Vagina (tissue), 2 donors: Measurements from ENCODE around the gene RCAN2. TPM values are rescaled to one million over a fixed set of nuclear protein-coding genes. Genes with fewer than 3 reads are reported as not detected.
"Not testable (repeated sequence)": the region's sequence is repeated elsewhere in the genome, so short reads cannot be mapped to it uniquely, and the experiment has no call there.

Source experiments
- DNase-seq, 2 donors: peaks; one replicate each; pipeline ENCODE4 v3.0.0-alpha.2; 2017; ENCODE audit errors: extremely low spot score in 2 of 2
- H3K27ac ChIP-seq: fragments of 200-600 bp; sonication (generic); one replicate; pipeline ENCODE4 v1.5.1; 2019
- H3K27me3 ChIP-seq: fragments of 200-600 bp; sonication (generic); one replicate; pipeline ENCODE4 v1.5.1; 2019
- H3K36me3 ChIP-seq, 2 donors: fragments of 200-600 bp; sonication (generic); one replicate each; pipeline ENCODE4 v1.5.1; 2017 to 2019
- H3K4me1 ChIP-seq: fragments of 200-600 bp; sonication (generic); one replicate; pipeline ENCODE4 v1.5.1; 2019
- H3K4me3 ChIP-seq, 2 donors: fragments of 200-600 bp; sonication (generic); 1 replicate in 1 of 2; 2 replicates in 1 of 2; pipeline ENCODE4 v1.5.1; 2016 to 2019
- H3K9me3 ChIP-seq: fragments of 200-600 bp; sonication (generic); one replicate; pipeline ENCODE4 v1.5.1; 2019
- CTCF ChIP-seq, 3 experiments: fragments of 450-650 bp in 2 of 3; fragments of 200-600 bp in 1 of 3; sonication (generic) in 1 of 3; IDR thresholded peaks; one replicate each; pipeline ENCODE4 v1.5.1; 2017 to 2019; ENCODE audit warnings: antibody characterized with exemption in 3 of 3, mild to moderate bottlenecking in 2 of 3, moderate library complexity in 2 of 3
- POLR2A ChIP-seq, 2 donors: fragments of 450-650 bp; IDR thresholded peaks; one replicate each; pipeline ENCODE4 v1.6.1; 2017; ENCODE audit warnings: antibody characterized with exemption in 2 of 2, mild to moderate bottlenecking in 2 of 2, moderate library complexity in 2 of 2
- POLR2AphosphoS5 ChIP-seq, 2 donors: sonication (generic); formaldehyde crosslinking; IDR thresholded peaks; one replicate each; pipeline ENCODE4 v1.9.0; 2017; ENCODE audit warnings: antibody characterized with exemption in 2 of 2, mild to moderate bottlenecking in 2 of 2, low read depth in 1 of 2; ENCODE audit not compliant: insufficient read depth in 1 of 2
- intact Hi-C: fragments of 100-400 bp; cut with DNase I; formaldehyde crosslinking; loops from one replicate; pipeline ENCODE4 v1.15.1; 2023
- total RNA-seq: library from RNA; depleted of rRNA; stranded (reverse); fragments of >200 nt; gene quantifications from one replicate; pipeline ENCODE4 v1.2.3, GENCODE V29; 2016

The RCAN2 gene
- total RNA-seq, 1 donor from 2014 or later, result 20.9 TPM

GRCh38 chr6:46334442-46334841 lies 156.8 kb downstream of the RCAN2 start:
- TF ChIP-seq CTCF (IDR thresholded peaks at IDR 0.05) (no peak), POLR2A (IDR thresholded peaks at IDR 0.05) (no peak)
- no peak for DNase-seq
- H3K4me3 ChIP-seq, result no peak overlapping the region
- H3K9me3 ChIP-seq, result no peaks in the 10 kb centered on the region
- intact Hi-C loops, result no loop called here
- H3K27ac ChIP-seq, result no peak overlapping the region
- H3K4me1 ChIP-seq, result no peaks in the 10 kb centered on the region
- no peaks in the 10 kb centered on the region for H3K27me3 ChIP-seq
- no peaks in the 10 kb centered on the region for H3K36me3 ChIP-seq

- Histone ChIP-seq H3K4me3 (no peak overlapping the region), H3K36me3 (no peaks in the 10 kb centered on the region), H3K4me1 (no peaks in the 10 kb centered on the region), H3K27ac (no peak overlapping the region), H3K9me3 (no peaks in the 10 kb centered on the region), H3K27me3 (no peaks in the 10 kb centered on the region)
- intact Hi-C loops, result no loop called here
- DNase-seq, result no peak
- no peak for TF ChIP-seq CTCF (IDR thresholded peaks at IDR 0.05)
- TF ChIP-seq POLR2AphosphoS5 (IDR thresholded peaks at IDR 0.05; ENCODE audit: insufficient read depth in 1 of 2, low read depth in 1 of 2), result no peak
- no peak for TF ChIP-seq POLR2A (IDR thresholded peaks at IDR 0.05)
Observed at GRCh38 chr6:46333481-46333880, 157.8 kb downstream of the RCAN2 start.

- H3K36me3 ChIP-seq, H3K4me3 ChIP-seq, H3K27ac ChIP-seq, H3K27me3 ChIP-seq, H3K9me3 ChIP-seq, H3K4me1 ChIP-seq, intact Hi-C loops, DNase-seq: not testable (repeated sequence)
Observed at GRCh38 chr6:46332448-46332847, 158.8 kb downstream of the RCAN2 start.

GRCh38 chr6:46331461-46331860 lies 159.8 kb downstream of the RCAN2 start:
- no peak overlapping the region for H3K4me3 ChIP-seq
- H3K4me1 ChIP-seq, result no peaks in the 10 kb centered on the region
- H3K27me3 ChIP-seq, result no peaks in the 10 kb centered on the region
- no peaks in the 10 kb centered on the region for H3K9me3 ChIP-seq
- no peaks in the 10 kb centered on the region for H3K36me3 ChIP-seq
- no peak overlapping the region for H3K27ac ChIP-seq
- no peak for TF ChIP-seq POLR2AphosphoS5 (IDR thresholded peaks at IDR 0.05; ENCODE audit: insufficient read depth in 1 of 2, low read depth in 1 of 2)
- no peak for TF ChIP-seq CTCF (IDR thresholded peaks at IDR 0.05)
- no peak for TF ChIP-seq POLR2A (IDR thresholded peaks at IDR 0.05)
- intact Hi-C loops, result no loop called here
- DNase-seq, result no peak

GRCh38 chr6:46329568-46329967 lies 161.7 kb downstream of the RCAN2 start:
- TF ChIP-seq POLR2A (IDR thresholded peaks at IDR 0.05), result no peak
- TF ChIP-seq POLR2AphosphoS5 (IDR thresholded peaks at IDR 0.05; ENCODE audit: insufficient read depth in 1 of 2, low read depth in 1 of 2), result no peak
- TF ChIP-seq CTCF (IDR thresholded peaks at IDR 0.05), result no peak
- peaks cover 8% of the 10 kb centered on the region for H3K4me1 ChIP-seq
- H3K27me3 ChIP-seq, result no peaks in the 10 kb centered on the region
- H3K9me3 ChIP-seq, result no peaks in the 10 kb centered on the region
- H3K27ac ChIP-seq, result no peak overlapping the region
- H3K4me3 ChIP-seq, result no peak overlapping the region
- no peaks in the 10 kb centered on the region for H3K36me3 ChIP-seq
- intact Hi-C loops, result no loop called here
- no peak for DNase-seq

- TF ChIP-seq CTCF (IDR thresholded peaks at IDR 0.05) (no peak), POLR2A (IDR thresholded peaks at IDR 0.05) (no peak), POLR2AphosphoS5 (IDR thresholded peaks at IDR 0.05; ENCODE audit: insufficient read depth in 1 of 2, low read depth in 1 of 2) (no peak)
- Histone ChIP-seq H3K36me3 (no peaks in the 10 kb centered on the region), H3K27ac (no peak overlapping the region), H3K4me3 (no peak overlapping the region), H3K4me1 (peaks cover 14% of the 10 kb centered on the region), H3K27me3 (no peaks in the 10 kb centered on the region), H3K9me3 (no peaks in the 10 kb centered on the region)
- no peak for DNase-seq
- intact Hi-C loops, result no loop called here
Observed at GRCh38 chr6:46327779-46328178, 163.5 kb downstream of the RCAN2 start.
